Natural killer cell (primary cell): Measurements from ENCODE around the gene RIMBP2. TPM values are rescaled to one million over a fixed set of nuclear protein-coding genes. Genes with fewer than 3 reads are reported as not detected.

ENCODE experiments used
- ATAC-seq, 3 donors: fragments of 150-1000 bp in 2 of 3; fragments of 200-7000 bp in 1 of 3; cut with Tn5 transposase; 1 replicate in 1 of 3; 2 replicates in 2 of 3; pipeline ENCODE4 v1.10.0; 2021; ENCODE audit warnings: mild to moderate bottlenecking in 2 of 3, moderate library complexity in 2 of 3
- DNase-seq, 2 donors: peaks; one replicate each; pipeline versions ENCODE4 v3.0.0 to v3.0.0-alpha.2; 2013 to 2021; ENCODE audit warnings: mixed read lengths in 1 of 2
- H3K27ac ChIP-seq: one replicate; pipeline ENCODE4 v1.5.1; 2013; ENCODE audit warnings: mild to moderate bottlenecking, low read length
- H3K27me3 ChIP-seq: one replicate; pipeline ENCODE4 v1.6.1; 2013; ENCODE audit warnings: low read length; ENCODE audit not compliant: control insufficient read depth, insufficient read depth
- H3K36me3 ChIP-seq: one replicate; pipeline ENCODE4 v1.6.1; 2013; ENCODE audit warnings: low read length; ENCODE audit not compliant: control insufficient read depth, insufficient read depth
- H3K4me1 ChIP-seq: one replicate; pipeline ENCODE4 v1.6.1; 2013; ENCODE audit warnings: low read length; ENCODE audit not compliant: control insufficient read depth, insufficient read depth
- H3K4me3 ChIP-seq: one replicate; pipeline ENCODE4 v1.5.1; 2013; ENCODE audit warnings: low read length
- H3K9me3 ChIP-seq: one replicate; pipeline ENCODE4 v1.6.1; 2013; ENCODE audit warnings: low read length; ENCODE audit not compliant: control insufficient read depth, insufficient read depth
- H3K27ac Mint-ChIP-seq, 2 donors: one replicate each; pipeline ENCODE4 v1.8.0; 2022; ENCODE audit warnings: mild to moderate bottlenecking in 2 of 2, mixed read lengths in 2 of 2, moderate library complexity in 1 of 2
- H3K27me3 Mint-ChIP-seq, 2 donors: one replicate each; pipeline ENCODE4 v1.8.0; 2022; ENCODE audit warnings: low read depth in 2 of 2, mixed read lengths in 2 of 2
- H3K36me3 Mint-ChIP-seq: one replicate; pipeline ENCODE4 v1.8.0; 2022; ENCODE audit warnings: mixed read lengths
- H3K4me1 Mint-ChIP-seq, 2 donors: one replicate each; pipeline ENCODE4 v1.8.0; 2022; ENCODE audit warnings: mixed read lengths in 2 of 2
- H3K4me3 Mint-ChIP-seq: one replicate; pipeline ENCODE4 v1.8.0; 2022; ENCODE audit warnings: mild to moderate bottlenecking, moderate library complexity, mixed read lengths
- H3K9me3 Mint-ChIP-seq, 2 donors: one replicate each; pipeline ENCODE4 v1.8.0; 2022; ENCODE audit warnings: mixed read lengths in 2 of 2
- WGBS: methylation state at CpG from one replicate; pipeline ENCODE4 v1.1.7; 2013; ENCODE audit warnings: missing lambda C conversion rate; ENCODE audit not compliant: insufficient coverage; 5-methylcytosine and 5-hydroxymethylcytosine counted together
- intact Hi-C: fragments of 100-400 bp; cut with micrococcal nuclease; formaldehyde crosslinking; loops from one replicate; pipeline ENCODE4 v1.14.2; 2022
- total RNA-seq, 4 donors: library from RNA; stranded (reverse); fragments of 120-200 nt in 1 of 4; gene quantifications; one replicate each; pipeline versions ENCODE4 v1.2.3 to v1.2.4, GENCODE V29; 2013 to 2022
- TF ChIP-seq, protein P1 (sequence below): fragments of 200-600 bp; IDR thresholded peaks from one replicate; pipeline ENCODE4 v1.8.0; 2022; ENCODE audit warnings: antibody characterized with exemption

The RIMBP2 gene
- total RNA-seq, 3 donors from 2014 or later (not counting 1 experiment from before 2014, with no cell fraction given), result not detected

DNA sequence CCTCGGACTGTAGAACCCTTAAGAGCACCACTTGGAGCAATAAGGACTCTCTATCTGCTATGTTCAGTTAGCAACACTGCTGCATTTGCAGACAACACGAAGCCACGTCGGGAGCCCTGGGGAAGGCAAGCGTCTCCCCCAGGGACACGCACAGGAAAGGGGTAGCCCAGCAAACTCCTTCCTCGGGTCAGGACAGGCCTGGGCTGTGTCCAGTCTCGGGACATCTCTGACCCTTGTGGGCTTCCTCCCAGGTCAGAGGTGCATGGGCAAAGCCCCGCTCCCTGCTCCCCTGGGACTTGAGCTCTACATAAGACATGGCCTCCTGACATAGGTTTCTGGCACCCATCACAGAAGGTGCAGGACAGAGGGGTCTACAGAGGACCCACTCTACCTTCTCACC, 258.9 kb downstream of the RIMBP2 start:
- DNase-seq (no peak), ATAC-seq (no peak)
- Histone ChIP-seq H3K9me3 (no peaks in the 10 kb centered on the region), H3K36me3 (no peaks in the 10 kb centered on the region), H3K4me1 (no peaks in the 10 kb centered on the region), H3K27ac (no peak overlapping the region), H3K4me3 (no peak overlapping the region), H3K27me3 (no peaks in the 10 kb centered on the region)
- intact Hi-C loops, result no loop called here
- WGBS, result 84% methylated on average over 9 of the region's 9 CpGs
- Mint-ChIP-seq H3K27me3 (no peaks in the 10 kb centered on the region), H3K27ac (no peak overlapping the region), H3K4me1 (no peaks in the 10 kb centered on the region), H3K9me3 (no peaks in the 10 kb centered on the region), H3K36me3 (no peaks in the 10 kb centered on the region), H3K4me3 (no peak overlapping the region)
- TF ChIP-seq, protein P1, sequence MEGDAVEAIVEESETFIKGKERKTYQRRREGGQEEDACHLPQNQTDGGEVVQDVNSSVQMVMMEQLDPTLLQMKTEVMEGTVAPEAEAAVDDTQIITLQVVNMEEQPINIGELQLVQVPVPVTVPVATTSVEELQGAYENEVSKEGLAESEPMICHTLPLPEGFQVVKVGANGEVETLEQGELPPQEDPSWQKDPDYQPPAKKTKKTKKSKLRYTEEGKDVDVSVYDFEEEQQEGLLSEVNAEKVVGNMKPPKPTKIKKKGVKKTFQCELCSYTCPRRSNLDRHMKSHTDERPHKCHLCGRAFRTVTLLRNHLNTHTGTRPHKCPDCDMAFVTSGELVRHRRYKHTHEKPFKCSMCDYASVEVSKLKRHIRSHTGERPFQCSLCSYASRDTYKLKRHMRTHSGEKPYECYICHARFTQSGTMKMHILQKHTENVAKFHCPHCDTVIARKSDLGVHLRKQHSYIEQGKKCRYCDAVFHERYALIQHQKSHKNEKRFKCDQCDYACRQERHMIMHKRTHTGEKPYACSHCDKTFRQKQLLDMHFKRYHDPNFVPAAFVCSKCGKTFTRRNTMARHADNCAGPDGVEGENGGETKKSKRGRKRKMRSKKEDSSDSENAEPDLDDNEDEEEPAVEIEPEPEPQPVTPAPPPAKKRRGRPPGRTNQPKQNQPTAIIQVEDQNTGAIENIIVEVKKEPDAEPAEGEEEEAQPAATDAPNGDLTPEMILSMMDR, result no peak

DNA sequence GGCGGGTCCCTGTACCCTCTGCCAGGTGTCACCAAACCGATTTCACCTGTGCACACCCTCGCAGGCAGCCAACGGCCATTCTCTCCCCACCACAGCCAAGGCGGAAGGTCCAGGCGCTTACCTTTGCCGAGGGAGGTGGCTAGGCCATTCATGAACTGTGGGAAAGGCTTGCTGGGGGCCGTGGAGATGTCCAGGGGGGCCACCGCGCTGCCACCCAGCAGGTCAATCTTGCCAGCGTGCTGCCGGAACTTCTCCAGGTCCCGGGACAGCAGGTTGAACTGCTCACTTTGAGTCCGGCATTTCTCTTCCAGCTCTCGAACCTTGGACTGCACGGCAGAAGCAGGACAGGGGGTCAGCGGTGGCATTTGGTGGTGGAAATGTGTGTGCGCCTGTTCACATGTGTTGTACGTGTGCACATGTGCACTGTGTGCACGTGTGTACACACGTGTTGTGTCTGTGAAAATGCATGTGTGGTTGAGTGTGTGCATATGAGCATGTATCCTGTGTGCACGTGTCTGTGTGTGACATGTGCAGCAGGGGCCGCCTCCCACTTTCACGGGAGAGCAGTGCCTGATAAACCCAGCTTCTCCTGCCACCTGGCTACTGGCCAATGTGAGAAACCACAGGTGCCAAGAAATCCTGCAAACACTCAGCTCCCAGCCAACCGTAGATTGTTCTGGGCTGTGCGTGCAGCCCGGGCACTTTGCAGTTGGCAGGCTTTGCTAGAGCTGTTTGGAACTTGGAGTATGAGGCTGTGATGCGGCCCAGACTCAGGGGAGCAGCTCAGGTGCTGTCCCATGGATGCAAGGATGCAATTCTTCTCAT, 259.5 kb downstream of the RIMBP2 start:
- Mint-ChIP-seq H3K4me3 (no peak overlapping the region), H3K27ac (no peak overlapping the region), H3K27me3 (no peaks in the 10 kb centered on the region), H3K36me3 (no peaks in the 10 kb centered on the region), H3K9me3 (no peaks in the 10 kb centered on the region), H3K4me1 (no peaks in the 10 kb centered on the region)
- DNase-seq (no peak), ATAC-seq (no peak)
- TF ChIP-seq, protein P1, result no peak
- no peaks in the 10 kb centered on the region for H3K9me3 ChIP-seq
- no peaks in the 10 kb centered on the region for H3K36me3 ChIP-seq
- no peak overlapping the region for H3K27ac ChIP-seq
- no peak overlapping the region for H3K4me3 ChIP-seq
- intact Hi-C loops, result no loop called here
- 71% methylated on average over 28 of the region's 28 CpGs for WGBS
- H3K27me3 ChIP-seq, result no peaks in the 10 kb centered on the region
- no peaks in the 10 kb centered on the region for H3K4me1 ChIP-seq

DNA sequence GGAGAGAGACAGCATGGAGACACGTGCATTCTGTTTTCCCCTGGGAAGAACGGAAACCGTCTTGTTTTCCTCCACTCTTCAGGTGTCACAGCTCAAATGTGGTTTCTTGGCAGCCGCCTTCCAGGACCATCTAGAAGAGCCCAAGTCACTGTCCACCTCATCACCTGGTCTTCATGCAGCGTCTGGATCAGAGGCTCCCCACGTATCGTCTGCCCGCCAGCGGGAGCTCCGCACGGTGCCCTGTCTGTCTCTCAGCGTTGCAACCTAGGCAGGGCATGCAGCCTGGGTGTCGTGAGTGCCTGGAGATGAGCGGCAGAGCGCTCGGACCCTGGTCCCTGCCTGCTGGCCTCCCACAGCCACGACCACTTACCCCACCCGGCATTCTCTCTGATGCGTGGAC, 260.9 kb downstream of the RIMBP2 start:
- Mint-ChIP-seq H3K27ac (no peak overlapping the region), H3K27me3 (no peaks in the 10 kb centered on the region), H3K36me3 (no peaks in the 10 kb centered on the region), H3K9me3 (no peaks in the 10 kb centered on the region), H3K4me1 (no peaks in the 10 kb centered on the region), H3K4me3 (no peak overlapping the region)
- intact Hi-C loops, result no loop called here
- Histone ChIP-seq H3K27ac (no peak overlapping the region), H3K4me3 (no peak overlapping the region), H3K36me3 (no peaks in the 10 kb centered on the region), H3K27me3 (no peaks in the 10 kb centered on the region), H3K9me3 (no peaks in the 10 kb centered on the region), H3K4me1 (no peaks in the 10 kb centered on the region)
- WGBS, result 85% methylated on average over 19 of the region's 19 CpGs
- DNase-seq (no peak), ATAC-seq (no peak)
- TF ChIP-seq, protein P1, result no peak

DNA sequence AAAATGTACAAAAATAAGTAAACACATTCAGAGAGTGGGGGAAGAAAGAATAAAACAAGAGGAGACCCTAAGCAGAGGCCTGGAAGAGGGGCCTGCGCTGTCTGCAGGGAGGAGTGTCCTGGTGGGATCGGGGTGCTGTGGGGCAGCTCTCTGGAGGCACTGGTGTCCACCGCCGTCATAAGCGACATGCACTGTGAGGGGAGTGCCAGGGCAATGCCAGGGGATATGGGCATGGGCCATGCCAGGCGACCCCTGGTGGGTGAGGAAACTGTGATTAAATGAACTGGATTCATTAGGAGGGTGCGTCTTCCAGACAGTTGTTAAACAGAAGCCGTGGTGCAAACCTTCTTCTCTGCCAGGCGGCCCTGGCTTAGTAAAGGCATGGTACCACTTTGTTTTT, 261.8 kb downstream of the RIMBP2 start:
- 92% methylated on average over 9 of the region's 9 CpGs for WGBS
- H3K4me3 Mint-ChIP-seq, result no peak overlapping the region
- no peak overlapping the region for H3K27ac Mint-ChIP-seq
- H3K9me3 ChIP-seq, result no peaks in the 10 kb centered on the region
- H3K9me3 Mint-ChIP-seq, result no peaks in the 10 kb centered on the region
- no peaks in the 10 kb centered on the region for H3K36me3 ChIP-seq
- ATAC-seq (no peak), DNase-seq (no peak)
- H3K4me3 ChIP-seq, result no peak overlapping the region
- TF ChIP-seq, protein P1, result no peak
- no peaks in the 10 kb centered on the region for H3K4me1 ChIP-seq
- no peaks in the 10 kb centered on the region for H3K27me3 Mint-ChIP-seq
- H3K27ac ChIP-seq, result no peak overlapping the region
- no peaks in the 10 kb centered on the region for H3K27me3 ChIP-seq
- intact Hi-C loops, result no loop called here
- no peaks in the 10 kb centered on the region for H3K4me1 Mint-ChIP-seq
- H3K36me3 Mint-ChIP-seq, result no peaks in the 10 kb centered on the region
